Measurements from ENCODE around the gene PTPN4.

- TF ChIP-seq, protein P1, sequence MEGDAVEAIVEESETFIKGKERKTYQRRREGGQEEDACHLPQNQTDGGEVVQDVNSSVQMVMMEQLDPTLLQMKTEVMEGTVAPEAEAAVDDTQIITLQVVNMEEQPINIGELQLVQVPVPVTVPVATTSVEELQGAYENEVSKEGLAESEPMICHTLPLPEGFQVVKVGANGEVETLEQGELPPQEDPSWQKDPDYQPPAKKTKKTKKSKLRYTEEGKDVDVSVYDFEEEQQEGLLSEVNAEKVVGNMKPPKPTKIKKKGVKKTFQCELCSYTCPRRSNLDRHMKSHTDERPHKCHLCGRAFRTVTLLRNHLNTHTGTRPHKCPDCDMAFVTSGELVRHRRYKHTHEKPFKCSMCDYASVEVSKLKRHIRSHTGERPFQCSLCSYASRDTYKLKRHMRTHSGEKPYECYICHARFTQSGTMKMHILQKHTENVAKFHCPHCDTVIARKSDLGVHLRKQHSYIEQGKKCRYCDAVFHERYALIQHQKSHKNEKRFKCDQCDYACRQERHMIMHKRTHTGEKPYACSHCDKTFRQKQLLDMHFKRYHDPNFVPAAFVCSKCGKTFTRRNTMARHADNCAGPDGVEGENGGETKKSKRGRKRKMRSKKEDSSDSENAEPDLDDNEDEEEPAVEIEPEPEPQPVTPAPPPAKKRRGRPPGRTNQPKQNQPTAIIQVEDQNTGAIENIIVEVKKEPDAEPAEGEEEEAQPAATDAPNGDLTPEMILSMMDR (IDR thresholded peaks at IDR 0.05; ENCODE audit: low read length): no peak
- TF ChIP-seq EZH2 (optimal IDR thresholded peaks at IDR 0.05; ENCODE audit: low read depth, low read length): no peak
- no peak for TF ChIP-seq EZH2phosphoT487 (IDR thresholded peaks at IDR 0.05; ENCODE audit: low read length)
Observed at GRCh38 chr2:119937680-119938079, 178.0 kb downstream of the PTPN4 start.

Measured in MM.1S (cell line).